GM19372 (cell line): Measurements from ENCODE around the gene FGF6.

Experiments
- ATAC-seq: cut with Tn5 transposase; IDR thresholded peaks from one replicate; pipeline ENCODE4 v1.9.1; 2021; ENCODE audit warnings: mild to moderate bottlenecking, low read depth, moderate library complexity; ENCODE audit not compliant: unreplicated experiment

Gene FGF6

GRCh38 chr12:4448371-4448940, 2.8 kb upstream of the FGF6 start:
- ATAC-seq = no peak

DNA sequence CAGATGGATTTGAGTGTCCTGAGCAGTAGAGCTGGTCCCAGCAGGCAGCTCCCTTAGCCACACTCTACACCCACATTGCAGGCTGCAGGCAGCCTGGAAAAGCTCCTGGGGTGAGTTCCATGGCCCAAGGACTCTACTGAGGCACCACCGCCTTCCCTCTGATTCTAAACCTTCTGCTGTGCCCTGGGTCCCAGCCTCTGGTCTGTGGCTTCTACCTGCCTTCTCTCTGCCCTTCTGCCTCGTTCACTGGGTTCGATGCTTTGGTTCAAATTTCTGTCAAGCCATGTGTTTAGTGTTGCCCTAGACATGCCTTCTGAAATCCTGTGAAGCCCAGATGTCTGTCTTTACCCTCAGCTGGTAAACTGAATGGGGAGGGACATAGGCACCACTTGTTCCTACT, 1.5 kb upstream of the FGF6 start:
- ATAC-seq = no peak

DNA sequence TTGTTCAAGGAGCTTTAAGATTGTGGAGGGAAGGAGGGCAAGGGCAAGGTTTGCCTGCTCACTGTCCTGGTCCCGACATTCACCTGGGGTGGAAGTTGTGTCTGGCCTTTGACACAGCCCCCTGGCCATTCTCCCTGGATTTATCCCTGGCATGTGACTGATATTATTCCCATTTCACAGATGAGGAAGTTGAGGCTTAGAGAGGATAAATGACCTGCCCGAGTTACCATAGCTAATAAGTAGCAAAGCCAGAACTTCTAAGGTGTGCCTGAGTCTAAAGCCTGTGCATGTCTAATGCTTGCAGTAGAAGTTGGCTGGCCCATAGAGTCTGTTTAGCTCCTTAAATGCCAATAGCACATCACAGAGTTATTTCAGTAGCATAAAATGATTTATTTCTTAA, 720 bp upstream of the FGF6 start:
- ATAC-seq = no peak

DNA sequence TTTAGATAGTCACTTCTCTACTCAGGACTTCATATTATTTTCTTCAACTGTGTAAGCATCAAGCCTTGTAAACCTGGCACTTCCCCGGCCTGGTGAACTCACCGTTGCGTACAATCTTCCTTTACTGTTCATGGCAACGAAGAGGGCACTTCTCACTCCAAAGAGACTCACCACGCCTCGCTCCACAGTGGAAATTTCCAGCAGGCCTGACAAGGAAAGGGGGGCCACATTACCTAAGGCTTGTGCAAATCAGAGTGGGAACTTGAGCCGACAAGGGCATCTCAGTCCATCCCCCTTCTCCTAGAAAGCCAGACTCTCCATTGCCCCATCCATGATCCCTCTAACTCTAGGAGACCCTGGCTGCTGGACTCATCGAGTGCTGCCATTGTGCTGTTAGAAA, 1.6 kb downstream of the FGF6 start:
- no peak for ATAC-seq

DNA sequence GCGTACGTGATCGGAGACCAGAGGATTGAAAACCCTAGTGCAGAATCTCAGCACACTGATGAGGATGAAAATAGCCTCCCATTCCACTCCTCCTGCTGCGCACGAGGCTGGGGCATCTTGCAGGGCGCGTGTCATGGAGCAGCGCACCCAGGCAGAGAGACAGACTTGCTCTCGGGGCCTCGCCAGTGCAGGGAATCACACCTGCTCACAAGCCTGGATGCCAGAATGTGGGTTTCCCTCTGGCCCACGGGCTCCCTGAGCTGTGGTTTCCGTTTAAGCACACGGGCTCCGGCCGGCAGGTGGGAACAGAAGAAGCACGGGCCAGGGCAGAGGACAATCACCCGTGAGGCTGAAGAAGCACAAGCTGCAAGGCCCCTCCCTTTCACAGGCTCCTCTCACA, 2.0 kb downstream of the FGF6 start:
- ATAC-seq = no peak

GRCh38 chr12:4441355-4442335, 4.0 kb downstream of the FGF6 start:
- no peak for ATAC-seq

DNA sequence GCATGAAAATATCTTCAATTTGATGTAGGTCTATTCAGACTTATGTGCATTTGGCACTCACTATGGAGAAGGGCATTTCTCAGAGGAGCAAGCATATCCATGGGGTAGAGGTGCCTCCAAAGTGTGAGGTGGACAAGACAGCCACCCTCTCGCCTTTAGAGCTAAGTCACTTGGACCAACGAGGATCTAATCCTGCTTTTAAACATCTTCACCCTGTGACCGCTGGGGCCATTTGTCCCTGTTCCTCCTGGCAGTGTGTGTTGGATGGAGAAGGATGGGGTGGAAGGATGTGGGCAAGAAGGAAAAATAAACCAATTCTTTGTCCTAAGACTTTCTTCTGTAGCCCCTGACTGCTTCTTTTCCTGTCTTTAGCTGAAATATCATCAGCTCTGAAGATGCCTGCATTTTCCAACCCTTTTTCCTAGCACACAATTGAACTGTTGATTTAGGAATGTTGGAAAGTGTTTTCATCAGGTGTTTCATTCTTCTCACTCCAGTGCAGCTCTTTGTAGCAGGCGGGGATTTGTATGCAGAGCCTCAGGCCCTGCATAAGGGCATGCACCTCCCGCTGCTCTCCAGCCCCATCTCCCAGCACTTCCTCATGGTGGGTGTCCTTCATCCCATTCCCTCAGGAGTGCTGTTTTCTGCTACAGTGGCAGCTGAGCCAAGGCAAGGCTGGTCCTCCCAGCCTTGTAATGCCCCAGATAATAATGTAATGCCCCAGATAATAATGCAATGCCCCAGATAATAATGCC, 5.3 kb downstream of the FGF6 start:
- ATAC-seq = no peak

DNA sequence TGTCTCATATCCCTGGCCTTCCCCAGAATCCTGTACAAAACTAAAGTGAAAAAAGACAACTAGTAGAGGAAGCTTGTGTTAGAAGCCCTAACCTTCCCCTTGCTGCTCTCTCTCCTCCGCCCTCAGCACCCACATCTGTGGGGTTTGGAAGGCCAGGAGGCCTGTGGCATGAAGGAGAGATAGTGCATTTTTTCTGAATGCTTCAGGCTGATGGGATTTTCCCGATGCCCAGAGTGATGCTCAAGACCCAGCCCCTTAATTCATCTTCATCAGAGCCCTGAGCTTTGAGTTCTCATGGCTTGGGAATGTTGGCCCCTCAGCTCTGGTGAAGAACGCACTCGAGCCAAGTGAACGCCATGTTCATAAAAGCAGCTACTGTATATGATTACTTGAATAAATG, 5.9 kb downstream of the FGF6 start:
- no peak for ATAC-seq

GRCh38 chr12:4438834-4439596, 6.6 kb downstream of the FGF6 start:
- no peak for ATAC-seq

DNA sequence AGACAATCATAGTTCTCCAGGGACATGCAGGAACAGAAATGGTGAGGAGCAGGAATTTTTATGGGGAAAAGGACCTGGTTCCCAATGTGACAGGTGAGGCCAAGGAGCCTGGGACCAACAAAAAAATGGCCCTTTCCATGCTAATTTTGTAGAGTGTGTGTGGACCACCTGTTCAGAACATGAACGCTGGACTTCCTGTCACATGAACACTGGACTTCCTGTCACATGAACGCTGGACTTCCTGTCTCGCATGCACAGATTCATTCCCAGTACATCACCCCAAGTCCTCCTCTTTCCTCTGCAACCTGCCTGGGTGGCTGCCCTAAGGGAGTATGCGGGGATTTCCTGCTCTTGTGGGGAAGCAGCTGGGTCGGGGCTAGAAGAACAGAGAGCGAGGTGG, 10.1 kb downstream of the FGF6 start:
- no peak for ATAC-seq

DNA sequence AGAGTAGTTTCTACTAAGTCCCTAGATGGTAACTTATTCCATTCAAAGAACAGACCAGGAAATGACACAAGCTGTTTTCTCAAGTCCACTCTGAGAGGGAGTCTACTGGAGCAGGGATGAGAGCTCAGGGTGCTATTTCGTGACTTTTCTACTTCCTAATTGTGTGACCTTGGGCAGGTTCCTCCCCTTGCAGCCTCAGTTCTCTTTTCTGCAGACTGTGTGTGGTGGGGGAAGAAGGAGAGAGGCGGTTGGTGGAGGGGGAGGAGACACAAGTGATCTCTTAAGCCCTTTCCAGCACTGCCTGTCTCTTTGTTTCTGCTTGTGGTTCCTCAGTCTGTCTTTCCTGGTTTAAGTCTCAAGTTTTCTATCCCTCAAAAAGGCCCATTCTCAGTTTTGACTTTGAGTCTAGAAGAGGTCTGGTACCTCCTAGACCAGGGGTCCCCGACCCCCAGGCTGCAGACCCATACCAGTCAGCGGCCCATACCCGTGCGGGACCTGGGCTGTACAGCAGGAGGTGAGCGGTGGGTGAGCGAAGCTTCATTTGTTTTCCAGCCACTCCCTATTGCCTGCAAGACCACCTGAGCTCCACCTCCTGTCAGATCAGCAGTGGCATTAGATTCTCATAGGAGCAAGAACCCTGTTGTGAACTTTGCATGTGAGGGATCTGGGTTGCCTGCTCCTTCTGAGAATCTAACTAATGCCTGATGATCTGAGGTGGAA, 10.7 kb downstream of the FGF6 start:
- ATAC-seq = no peak

- ATAC-seq = no peak
These were observed 11.3 kb downstream of the FGF6 start for GRCh38 chr12:4434301-4434700.

GRCh38 chr12:4433745-4434058, 11.9 kb downstream of the FGF6 start:
- ATAC-seq = no peak

- ATAC-seq = no peak
These were observed 12.5 kb downstream of the FGF6 start for GRCh38 chr12:4432878-4433744.

GRCh38 chr12:4431866-4432265, 13.7 kb downstream of the FGF6 start:
- ATAC-seq = no peak

DNA sequence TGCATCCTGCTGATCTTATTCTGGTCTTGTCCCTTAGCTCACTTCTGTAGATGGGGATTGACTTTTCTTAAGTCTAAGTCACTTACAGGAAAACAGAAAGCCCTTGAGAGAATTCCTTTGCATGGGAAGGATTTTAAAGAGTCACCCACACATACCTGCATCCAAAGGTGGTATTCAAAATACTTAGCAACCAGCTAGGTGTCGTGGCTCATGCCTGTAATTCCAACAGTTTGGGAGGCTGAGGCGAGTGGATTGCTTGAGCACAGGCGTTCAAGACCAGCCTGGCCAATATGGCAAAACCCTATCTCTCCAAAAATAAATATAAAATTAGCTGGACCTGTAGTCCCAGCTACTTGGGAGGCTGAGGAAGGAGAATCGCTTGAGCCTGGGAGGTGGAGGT, 14.2 kb downstream of the FGF6 start:
- no peak for ATAC-seq

GRCh38 chr12:4424422-4424821, 21.2 kb downstream of the FGF6 start:
- no peak for ATAC-seq

DNA sequence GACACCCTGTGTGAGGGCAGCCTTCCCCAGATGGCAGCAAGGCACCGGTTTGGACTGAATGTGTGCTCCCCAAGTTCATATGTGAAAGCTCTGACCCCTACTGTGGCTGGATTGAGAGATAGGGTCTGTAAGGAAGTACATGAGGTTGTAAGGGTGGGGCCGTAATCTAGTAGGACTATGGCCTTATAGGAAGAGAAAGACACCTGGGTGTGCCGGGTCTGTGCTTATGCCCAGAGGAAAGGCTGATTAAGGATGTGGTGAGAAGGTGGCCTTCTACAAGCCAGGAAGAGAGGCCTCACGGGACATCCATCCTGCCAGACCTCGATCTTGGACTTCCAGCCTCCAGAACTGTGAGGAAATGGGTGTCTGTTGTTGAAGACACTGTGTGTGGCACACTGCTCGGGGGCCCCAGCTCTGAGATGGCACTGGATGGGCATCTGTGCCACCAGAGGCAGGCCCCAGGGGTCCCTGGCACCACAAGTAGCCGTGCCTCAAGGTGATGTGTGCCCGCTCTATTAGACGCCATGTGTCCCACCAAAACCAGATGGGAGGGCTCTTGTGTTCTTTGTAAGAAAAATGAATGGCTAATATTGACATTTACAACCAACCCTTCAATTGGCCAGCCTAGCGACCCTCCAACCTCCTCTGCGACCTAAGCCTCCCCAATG, 22.0 kb downstream of the FGF6 start:
- no peak for ATAC-seq

GRCh38 chr12:4422985-4423384, 22.6 kb downstream of the FGF6 start:
- ATAC-seq = no peak
